HepG2 (cell line): ENCODE measurements around the gene WFDC1. TPM values are rescaled to one million over a fixed set of nuclear protein-coding genes. Genes with fewer than 3 reads are reported as not detected.

Experiments used
- ATAC-seq: fragments of 200-7000 bp; cut with Tn5 transposase; 3 replicates; pipeline ENCODE4 v1.9.1; 2020; ENCODE audit warnings: mild to moderate bottlenecking, moderate library complexity
- BruUV-seq: library from RNA; stranded (reverse); fragments of 400-500 nt; replicated peaks from 2 replicates; lab custom pipeline; 2021; lab: Mats Ljungman, UMichigan
- CTCF ChIA-PET: fragments of 300-600 bp; formaldehyde crosslinking; extraction: SDS; loops from one replicate; lab custom pipeline; 2021; ENCODE audit warnings: low total read pairs, inconsistent platforms, low intra/inter-chr PET ratio; lab: Yijun Ruan, JAX
- POLR2A ChIA-PET: fragments of 350-600 bp; sonication (Branson Sonifier 250); formaldehyde crosslinking; loops from one replicate; lab custom pipeline; 2020; ENCODE audit warnings: antibody characterized with exemption, inconsistent platforms; lab: Yijun Ruan, JAX
- DNase-seq: peaks from one replicate; pipeline ENCODE4 v3.0.0-alpha.2; 2015; ENCODE audit warnings: low spot score
- FAIRE-seq: peaks from 3 replicates; lab custom pipeline; 2011; peaks lifted over from hg19 to GRCh38; lab: Jason Lieb, UNC
- H2AFZ ChIP-seq: one replicate; pipeline ENCODE4 v1.6.1; 2011; ENCODE audit warnings: low read length, inconsistent platforms
- H3K27ac ChIP-seq: fragments of 300-600 bp; 3 replicates; pipeline ENCODE4 v1.8.0; 2011; ENCODE audit warnings: mixed run types, mild to moderate bottlenecking, mixed read lengths, low read length, inconsistent platforms; ENCODE audit not compliant: insufficient read depth; ENCODE audit errors: extremely low read length
- H3K27me3 ChIP-seq, 2 experiments: fragments of 200-600 bp in 1 of 2; 2 replicates in 1 of 2; 3 replicates in 1 of 2; pipeline versions ENCODE4 v1.6.0 to v1.8.0; 2011; ENCODE audit warnings: low read length in 2 of 2, mild to moderate bottlenecking in 2 of 2, moderate library complexity in 2 of 2, inconsistent platforms in 1 of 2; ENCODE audit not compliant: insufficient read depth in 2 of 2, control insufficient read depth in 1 of 2
- H3K36me3 ChIP-seq, 2 experiments: fragments of 200-600 bp in 1 of 2; replicated peaks in 1 of 2; 2 replicates in 1 of 2; 3 replicates in 1 of 2; pipeline versions ENCODE4 v1.5.1 to v1.8.0; 2011; ENCODE audit warnings: low read length in 2 of 2, inconsistent platforms in 1 of 2; ENCODE audit not compliant: insufficient read depth in 2 of 2, control insufficient read depth in 1 of 2
- H3K4me1 ChIP-seq: 2 replicates; pipeline ENCODE4 v1.5.1; 2012; ENCODE audit warnings: low read length, inconsistent platforms; ENCODE audit not compliant: insufficient read depth
- H3K4me2 ChIP-seq: 2 replicates; pipeline ENCODE4 v1.6.0; 2011; ENCODE audit warnings: low read depth, low read length, inconsistent platforms
- H3K4me3 ChIP-seq, 3 experiments: fragments of 200-600 bp in 1 of 3; sonication (generic), shearing (Covaris generic) in 1 of 3; replicated peaks in 1 of 3; 2 replicates each; pipeline ENCODE4 v1.5.1; 2011 to 2016; ENCODE audit warnings: low read length in 3 of 3, inconsistent platforms in 2 of 3, low read depth in 2 of 3, mild to moderate bottlenecking in 2 of 3, control low read depth in 1 of 3, mixed read lengths in 1 of 3; ENCODE audit not compliant: insufficient read depth in 1 of 3
- H3K79me2 ChIP-seq: one replicate; pipeline ENCODE4 v1.6.1; 2011; ENCODE audit warnings: low read length, inconsistent platforms; ENCODE audit not compliant: insufficient read depth
- H3K9ac ChIP-seq: 2 replicates; pipeline ENCODE4 v1.6.0; 2011; ENCODE audit warnings: mild to moderate bottlenecking, low read depth, low read length, inconsistent platforms; ENCODE audit not compliant: insufficient read depth
- H3K9me3 ChIP-seq: 2 replicates; pipeline ENCODE4 v1.5.1; 2012; ENCODE audit warnings: mild to moderate bottlenecking, low read length
- H4K20me1 ChIP-seq: 2 replicates; pipeline ENCODE4 v1.6.0; 2011; ENCODE audit warnings: inconsistent platforms, mild to moderate bottlenecking, low read length, moderate library complexity; ENCODE audit not compliant: insufficient read depth
- FOXA1 ChIP-seq, 2 experiments: fragments of 450-650 bp in 1 of 2; sonication (generic) in 1 of 2; formaldehyde crosslinking in 1 of 2; IDR thresholded peaks; 2 replicates each; pipeline versions ENCODE4 v1.4.0 to v1.6.1; 2016 to 2020; ENCODE audit warnings: missing genetic modification reagents in 1 of 2
- GATAD1 ChIP-seq: IDR thresholded peaks from 2 replicates; pipeline ENCODE4 v1.6.1; 2016; ENCODE audit warnings: missing genetic modification reagents, missing compliant biosample characterization
- GFI1 ChIP-seq: sonication (generic); formaldehyde crosslinking; IDR thresholded peaks from 2 replicates; pipeline ENCODE4 v1.5.0; 2020; ENCODE audit warnings: missing genetic modification reagents, mild to moderate bottlenecking, borderline replicate concordance
- HNRNPL ChIP-seq: fragments of 200-400 bp; formaldehyde crosslinking; IDR thresholded peaks from 2 replicates; pipeline ENCODE4 v1.6.1; 2017; ENCODE audit warnings: mild to moderate bottlenecking, low read depth, low read length
- KAT7 ChIP-seq: IDR thresholded peaks from 2 replicates; pipeline ENCODE4 v1.6.1; 2018; ENCODE audit warnings: borderline replicate concordance, missing compliant biosample characterization
- KLF13 ChIP-seq: sonication (generic); formaldehyde crosslinking; IDR thresholded peaks from 2 replicates; pipeline ENCODE4 v1.4.0; 2020; ENCODE audit warnings: mild to moderate bottlenecking, missing genetic modification reagents
- NCOA5 ChIP-seq: sonication (generic); formaldehyde crosslinking; IDR thresholded peaks from 2 replicates; pipeline ENCODE4 v1.4.0; 2020; ENCODE audit warnings: missing genetic modification reagents
- NFKBIZ ChIP-seq: IDR thresholded peaks from 2 replicates; pipeline ENCODE4 v1.6.1; 2018; ENCODE audit warnings: missing genetic modification reagents, missing compliant biosample characterization
- PRMT3 ChIP-seq: sonication (generic); formaldehyde crosslinking; IDR thresholded peaks from 2 replicates; pipeline ENCODE4 v1.8.1; 2022; ENCODE audit warnings: low read depth, mild to moderate bottlenecking, moderate library complexity, missing genetic modification reagents, borderline replicate concordance
- RAD21 ChIP-seq: fragments of 450-650 bp; formaldehyde crosslinking; IDR thresholded peaks from 2 replicates; pipeline ENCODE4 v1.5.0; 2020; ENCODE audit warnings: mild to moderate bottlenecking
- SOX13 ChIP-seq, 3 experiments: fragments of 450-650 bp in 1 of 3; sonication (generic) in 1 of 3; formaldehyde crosslinking in 1 of 3; IDR thresholded peaks in 2 of 3; conservative IDR thresholded peaks in 1 of 3; 2 replicates each; pipeline versions ENCODE4 v1.5.0 to v1.6.1; 2016 to 2020; ENCODE audit warnings: antibody characterized with exemption in 1 of 3, mild to moderate bottlenecking in 1 of 3, missing compliant biosample characterization in 1 of 3, missing genetic modification reagents in 1 of 3, moderate library complexity in 1 of 3
- ZBTB7B ChIP-seq: sonication (generic); formaldehyde crosslinking; IDR thresholded peaks from 2 replicates; pipeline ENCODE4 v1.4.0; 2020; ENCODE audit warnings: missing genetic modification reagents
- ZNF331 ChIP-seq: sonication (generic); formaldehyde crosslinking; IDR thresholded peaks from 2 replicates; pipeline ENCODE4 v1.4.0; 2020; ENCODE audit warnings: missing genetic modification reagents
- ZNF33B ChIP-seq: sonication (generic); formaldehyde crosslinking; IDR thresholded peaks from 2 replicates; pipeline ENCODE4 v1.5.1; 2020; ENCODE audit warnings: mild to moderate bottlenecking, missing genetic modification reagents
- ZNF383 ChIP-seq: sonication (generic); formaldehyde crosslinking; IDR thresholded peaks from 2 replicates; pipeline ENCODE4 v1.4.0; 2020; ENCODE audit warnings: missing genetic modification reagents, mild to moderate bottlenecking, borderline replicate concordance
- ZNF549 ChIP-seq: sonication (generic); formaldehyde crosslinking; IDR thresholded peaks from 2 replicates; pipeline ENCODE4 v1.5.0; 2020; ENCODE audit warnings: missing genetic modification reagents
- ZNF660 ChIP-seq: sonication (generic); formaldehyde crosslinking; IDR thresholded peaks from 2 replicates; pipeline ENCODE4 v1.5.1; 2020; ENCODE audit warnings: mild to moderate bottlenecking, low read depth, missing genetic modification reagents, borderline replicate concordance
- ZNF788 ChIP-seq: sonication (generic); formaldehyde crosslinking; IDR thresholded peaks from 2 replicates; pipeline ENCODE4 v1.5.0; 2020; ENCODE audit warnings: mild to moderate bottlenecking, missing genetic modification reagents, borderline replicate concordance
- WGBS: methylation state at CpG from one replicate; pipeline ENCODE4 v1.1.6; 2017; ENCODE audit warnings: low lambda C conversion rate; 5-methylcytosine and 5-hydroxymethylcytosine counted together
- in situ Hi-C: cut with HindIII; loops from 2 replicates; pipeline ENCODE4 v1.10.0; 2017; ENCODE audit warnings: low pct_unique_long_range_greater_than_20kb; ENCODE audit not compliant: extremely low pct_ligation_motif_present
- intact Hi-C: fragments of 100-400 bp; cut with micrococcal nuclease; formaldehyde crosslinking; loops from one replicate; pipeline ENCODE4 v1.10.0; 2022; ENCODE audit not compliant: unreplicated experiment
- polyA plus RNA-seq, 8 experiments: library from polyadenylated mRNA; depleted of rRNA in 3 of 8; stranded (reverse) in 7 of 8; unstranded in 1 of 8; fragments of >200 nt; fragmentation: Illumina TruSeq in 4 of 8; extraction: Trizol in 4 of 8; gene quantifications; 2 replicates each; pipeline versions ENCODE4 v1.2.1 to v1.2.3, GENCODE V29; 2011 to 2016; ENCODE audit warnings: low read depth in 4 of 8, missing spikeins in 1 of 8, mixed read lengths in 1 of 8; ENCODE audit not compliant: insufficient read depth in 1 of 8
- total RNA-seq, 5 experiments: library from RNA; depleted of rRNA; stranded (reverse); fragments of >200 nt; fragmentation: Illumina TruSeq; extraction: Trizol; gene quantifications; 2 replicates each; pipeline ENCODE4 v1.2.3, GENCODE V29; 2016; ENCODE audit warnings: low read depth in 1 of 5
- TF ChIP-seq, protein P1 (sequence below): sonication (generic); formaldehyde crosslinking; IDR thresholded peaks from 2 replicates; pipeline ENCODE4 v1.5.0; 2020; ENCODE audit warnings: mild to moderate bottlenecking, missing genetic modification reagents
- TF ChIP-seq, protein P2 (sequence below): sonication (generic); formaldehyde crosslinking; IDR thresholded peaks from 2 replicates; pipeline ENCODE4 v1.8.0; 2022; ENCODE audit warnings: missing genetic modification reagents, low read depth, mild to moderate bottlenecking, borderline replicate concordance
- TF ChIP-seq, protein P3 (sequence below): sonication (generic); formaldehyde crosslinking; conservative IDR thresholded peaks from 2 replicates; pipeline ENCODE4 v1.8.0; 2022; ENCODE audit warnings: mild to moderate bottlenecking, moderate library complexity, missing genetic modification reagents

WFDC1 gene
- total and polyA plus RNA-seq, 2 of the 13 experiments (the other 11 are each of a cell fraction or from before 2014, with no cell fraction given) = not detected

DNA sequence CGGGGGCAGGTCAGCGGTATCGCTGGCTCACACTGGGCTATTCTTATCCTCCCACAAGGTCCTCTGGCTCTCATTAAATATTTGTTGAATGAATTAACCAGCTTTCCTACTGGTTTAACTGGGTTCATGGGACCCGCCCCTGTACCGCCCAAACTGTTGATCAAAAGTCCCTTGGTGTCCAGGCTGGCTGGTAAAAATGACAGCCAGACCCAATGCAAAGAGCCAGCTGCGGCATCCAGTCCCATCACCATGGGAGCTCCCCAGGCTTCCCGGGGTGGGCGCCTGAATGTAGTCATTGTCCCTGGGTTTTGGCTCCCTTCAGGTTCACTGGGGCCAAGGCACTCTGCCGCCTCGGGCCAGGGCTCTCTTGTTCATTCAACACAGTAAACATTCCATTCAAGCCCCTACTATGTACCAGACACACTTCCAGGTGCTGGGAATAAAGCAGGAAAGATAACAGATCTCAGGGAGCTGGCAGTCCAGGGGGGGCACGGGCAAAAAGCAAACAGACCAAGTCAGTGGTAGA, 62.0 kb downstream of the WFDC1 start:
- H3K9ac ChIP-seq = no peak overlapping the region
- in situ Hi-C loops (no loop called here), intact Hi-C loops (no loop called here)
- CTCF ChIA-PET = no interaction called here
- no peak overlapping the region for H3K27ac ChIP-seq
- BruUV-seq = no TSS peak
- ATAC-seq (peak; percentile 66), DNase-seq (peak; percentile 68), FAIRE-seq (peak; percentile 28)
- no peak overlapping the region for H3K4me3 ChIP-seq
- WGBS = 9% methylated on average over 10 of the region's 11 CpGs
- H3K79me2 ChIP-seq = no peaks in the 10 kb centered on the region
- H4K20me1 ChIP-seq = no peaks in the 10 kb centered on the region; the same call in 1 of the 2 replicates
- POLR2A ChIA-PET = no interaction called here
- no peaks in the 10 kb centered on the region for H3K9me3 ChIP-seq
- H3K27me3 ChIP-seq = peaks cover 0 to 36% of the 10 kb centered on the region in 2 experiments; a peak in 3 of 5 replicates
- H3K4me1 ChIP-seq = peaks cover 42% of the 10 kb centered on the region
- no peaks in the 10 kb centered on the region for H3K36me3 ChIP-seq
- peak overlapping the region; percentile 14; the same call in 1 of the 2 replicates for H3K4me2 ChIP-seq
- no peak overlapping the region for H2AFZ ChIP-seq
- TF ChIP-seq ZNF788 (CRISPR knock-in tag) (no peak), KAT7 (CRISPR knock-in tag) (no peak), NCOA5 (CRISPR knock-in tag) (no peak), ZNF660 (CRISPR knock-in tag) (no peak), ZNF331 (CRISPR knock-in tag) (0 out of 2 replicates have a peak, but pooled peaks have one; percentile 10), PRMT3 (CRISPR knock-in tag) (no peak), GATAD1 (CRISPR knock-in tag) (no peak), ZNF33B (CRISPR knock-in tag) (no peak), NFKBIZ (no peak), HNRNPL (no peak), ZNF549 (CRISPR knock-in tag) (no peak), ZNF383 (no peak), RAD21 (no peak), ZBTB7B (CRISPR knock-in tag) (no peak), FOXA1 (IDR thresholded peaks at IDR 0.05) (no peak), FOXA1 (CRISPR knock-in tag; IDR thresholded peaks at IDR 0.05) (peak; percentile 35; the same call in 1 of the 2 replicates), KLF13 (no peak), GFI1 (CRISPR knock-in tag) (peak; percentile 62; the same call in 1 of the 2 replicates), SOX13 (IDR thresholded peaks at IDR 0.05) (no peak), SOX13 (CRISPR knock-in tag; conservative IDR thresholded peaks at IDR 0.05 in 1 of 2, IDR thresholded peaks at IDR 0.05 in 1 of 2) (peak in 1 of 2 experiments; percentile 74; a peak in 2 of 4 replicates)
- TF ChIP-seq, protein P1, sequence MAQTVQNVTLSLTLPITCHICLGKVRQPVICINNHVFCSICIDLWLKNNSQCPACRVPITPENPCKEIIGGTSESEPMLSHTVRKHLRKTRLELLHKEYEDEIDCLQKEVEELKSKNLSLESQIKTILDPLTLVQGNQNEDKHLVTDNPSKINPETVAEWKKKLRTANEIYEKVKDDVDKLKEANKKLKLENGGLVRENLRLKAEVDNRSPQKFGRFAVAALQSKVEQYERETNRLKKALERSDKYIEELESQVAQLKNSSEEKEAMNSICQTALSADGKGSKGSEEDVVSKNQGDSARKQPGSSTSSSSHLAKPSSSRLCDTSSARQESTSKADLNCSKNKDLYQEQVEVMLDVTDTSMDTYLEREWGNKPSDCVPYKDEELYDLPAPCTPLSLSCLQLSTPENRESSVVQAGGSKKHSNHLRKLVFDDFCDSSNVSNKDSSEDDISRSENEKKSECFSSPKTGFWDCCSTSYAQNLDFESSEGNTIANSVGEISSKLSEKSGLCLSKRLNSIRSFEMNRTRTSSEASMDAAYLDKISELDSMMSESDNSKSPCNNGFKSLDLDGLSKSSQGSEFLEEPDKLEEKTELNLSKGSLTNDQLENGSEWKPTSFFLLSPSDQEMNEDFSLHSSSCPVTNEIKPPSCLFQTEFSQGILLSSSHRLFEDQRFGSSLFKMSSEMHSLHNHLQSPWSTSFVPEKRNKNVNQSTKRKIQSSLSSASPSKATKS (CRISPR knock-in tag) = no peak
- TF ChIP-seq, protein P2, sequence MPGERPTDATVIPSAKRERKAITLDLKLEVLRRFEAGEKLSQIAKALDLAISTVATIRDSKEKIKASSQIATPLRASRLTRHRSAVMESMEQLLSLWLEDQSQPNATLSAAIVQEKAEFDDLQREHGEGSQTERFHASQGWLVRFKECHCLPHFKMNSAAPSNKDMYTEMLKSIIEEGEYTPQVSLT (CRISPR knock-in tag) = no peak
- TF ChIP-seq, protein P3, sequence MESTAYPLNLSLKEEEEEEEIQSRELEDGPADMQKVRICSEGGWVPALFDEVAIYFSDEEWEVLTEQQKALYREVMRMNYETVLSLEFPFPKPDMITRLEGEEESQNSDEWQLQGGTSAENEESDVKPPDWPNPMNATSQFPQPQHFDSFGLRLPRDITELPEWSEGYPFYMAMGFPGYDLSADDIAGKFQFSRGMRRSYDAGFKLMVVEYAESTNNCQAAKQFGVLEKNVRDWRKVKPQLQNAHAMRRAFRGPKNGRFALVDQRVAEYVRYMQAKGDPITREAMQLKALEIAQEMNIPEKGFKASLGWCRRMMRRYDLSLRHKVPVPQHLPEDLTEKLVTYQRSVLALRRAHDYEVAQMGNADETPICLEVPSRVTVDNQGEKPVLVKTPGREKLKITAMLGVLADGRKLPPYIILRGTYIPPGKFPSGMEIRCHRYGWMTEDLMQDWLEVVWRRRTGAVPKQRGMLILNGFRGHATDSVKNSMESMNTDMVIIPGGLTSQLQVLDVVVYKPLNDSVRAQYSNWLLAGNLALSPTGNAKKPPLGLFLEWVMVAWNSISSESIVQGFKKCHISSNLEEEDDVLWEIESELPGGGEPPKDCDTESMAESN = no peak
